GM19240 (cell line): ENCODE measurements around the gene CIBAR2.

Experiments used
- DNase-seq: peaks from one replicate; pipeline ENCODE4 v3.0.0; 2011; ENCODE audit warnings: low spot score; ENCODE audit not compliant: insufficient read length

The CIBAR2 gene

GRCh38 chr16:85083051-85083639, 29.1 kb downstream of the CIBAR2 start:
- DNase-seq = no peak

DNA sequence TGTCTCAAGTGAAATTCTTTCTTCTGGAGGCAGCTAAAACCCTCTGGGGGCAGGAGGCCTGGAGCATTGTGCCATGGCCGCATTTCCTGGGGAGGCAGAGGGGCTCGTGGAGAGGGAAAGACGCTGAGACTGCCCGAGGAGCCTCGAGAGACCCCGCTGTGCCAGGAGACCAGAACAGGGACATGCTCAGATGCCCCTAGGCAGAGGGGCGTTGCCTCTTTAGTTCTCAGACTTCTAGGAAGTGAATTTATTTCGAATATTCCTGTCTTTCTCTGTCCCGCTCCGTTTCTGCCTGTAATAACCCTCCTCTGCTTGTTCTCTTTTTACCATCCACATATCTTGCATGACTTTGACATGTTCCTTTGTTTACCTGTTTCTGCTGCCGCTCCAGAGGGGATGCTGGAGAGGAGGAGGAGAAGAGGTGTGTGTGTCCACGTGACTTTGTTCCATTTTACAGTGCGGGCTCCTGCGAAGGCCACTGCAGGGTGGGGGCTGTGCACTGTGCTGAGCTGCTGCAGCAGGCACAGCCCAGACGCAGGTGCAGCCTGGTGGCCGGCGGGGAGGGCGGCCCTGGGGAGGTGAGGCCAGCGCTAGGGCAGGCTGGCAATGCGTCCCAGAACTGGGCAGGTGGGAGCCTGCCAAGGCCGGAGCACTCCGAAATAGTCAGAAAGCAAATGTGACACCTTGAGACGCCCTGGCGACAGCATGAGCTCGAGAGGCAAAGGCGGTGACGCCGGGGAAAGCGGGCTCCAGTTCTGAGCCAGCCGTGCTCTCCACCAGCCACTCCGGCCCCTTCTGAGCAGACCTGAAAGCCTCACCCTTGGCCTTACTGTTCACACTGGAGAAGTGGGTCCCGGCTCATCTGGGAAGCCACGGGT, 29.9 kb downstream of the CIBAR2 start:
- peak; percentile 24 for DNase-seq

DNA sequence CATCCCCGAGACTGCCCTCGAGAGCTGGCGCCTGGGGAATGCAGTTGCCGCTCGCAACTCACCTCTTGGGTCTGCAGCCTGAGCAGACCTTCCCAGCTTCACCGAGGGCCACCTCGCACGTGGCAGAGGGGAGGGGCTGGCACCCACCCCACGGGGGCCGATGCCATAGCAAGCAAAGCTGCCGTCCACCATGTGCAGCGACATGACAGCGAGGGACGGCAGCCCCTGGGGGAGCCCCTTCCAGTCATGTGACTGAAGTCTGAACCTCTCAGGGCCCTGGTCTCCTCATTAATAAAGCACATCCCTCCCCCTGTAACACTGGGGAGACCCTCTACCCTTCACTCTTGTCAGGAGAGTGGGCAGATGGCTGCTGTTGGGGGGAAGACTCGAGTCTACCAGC, 30.5 kb downstream of the CIBAR2 start:
- DNase-seq = no peak

GRCh38 chr16:85081038-85081437, 31.2 kb downstream of the CIBAR2 start:
- no peak for DNase-seq

GRCh38 chr16:85079785-85080570, 32.3 kb downstream of the CIBAR2 start:
- no peak for DNase-seq

DNA sequence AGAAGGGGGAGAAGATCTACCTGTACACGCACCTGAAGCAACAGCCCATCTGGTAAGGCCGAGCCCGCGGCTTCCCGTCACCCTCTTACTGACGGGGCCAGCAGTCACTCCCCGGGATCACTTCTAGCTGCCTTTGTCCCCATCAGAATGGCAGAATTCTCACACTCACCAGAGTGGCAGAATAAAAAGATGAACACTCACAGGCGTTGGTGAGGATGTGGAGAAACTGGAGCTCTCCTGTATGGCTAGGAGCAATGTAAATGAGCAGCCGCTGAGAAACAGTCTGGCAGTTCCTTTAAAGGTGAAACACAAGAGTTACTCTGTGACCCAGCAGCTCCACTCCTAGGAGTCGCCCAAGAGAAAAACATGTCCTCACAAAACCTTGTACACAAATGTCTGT, 33.3 kb downstream of the CIBAR2 start:
- DNase-seq = no peak

GRCh38 chr16:85078226-85078625, 34.0 kb downstream of the CIBAR2 start:
- no peak for DNase-seq

DNA sequence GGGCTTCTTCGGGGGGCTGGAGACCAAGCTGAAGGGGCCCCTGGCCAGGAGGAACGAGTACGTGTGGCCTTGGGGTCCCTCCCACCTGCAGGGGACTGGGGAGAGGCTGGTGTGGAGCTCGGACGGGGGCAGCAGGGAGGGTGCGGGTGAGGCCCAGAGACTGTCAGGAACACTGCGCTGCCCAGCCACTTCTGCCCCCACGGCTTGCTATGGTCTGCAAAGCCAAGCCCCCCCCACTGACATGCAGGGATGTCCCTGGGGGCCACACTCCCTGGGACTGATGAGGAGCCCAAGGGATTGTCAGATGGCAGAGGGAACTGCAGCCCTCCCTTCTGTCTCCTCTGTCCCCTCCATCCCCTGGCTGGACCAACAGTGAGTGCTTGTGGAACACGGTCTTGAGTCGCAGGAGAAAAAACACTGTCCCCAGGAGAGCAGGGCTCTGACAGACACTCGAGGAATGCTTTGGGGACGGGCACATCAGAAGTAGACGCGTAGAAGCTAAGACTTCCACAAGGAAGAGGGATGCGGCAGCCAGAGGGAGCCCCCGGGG, 34.6 kb downstream of the CIBAR2 start:
- DNase-seq = no peak

DNA sequence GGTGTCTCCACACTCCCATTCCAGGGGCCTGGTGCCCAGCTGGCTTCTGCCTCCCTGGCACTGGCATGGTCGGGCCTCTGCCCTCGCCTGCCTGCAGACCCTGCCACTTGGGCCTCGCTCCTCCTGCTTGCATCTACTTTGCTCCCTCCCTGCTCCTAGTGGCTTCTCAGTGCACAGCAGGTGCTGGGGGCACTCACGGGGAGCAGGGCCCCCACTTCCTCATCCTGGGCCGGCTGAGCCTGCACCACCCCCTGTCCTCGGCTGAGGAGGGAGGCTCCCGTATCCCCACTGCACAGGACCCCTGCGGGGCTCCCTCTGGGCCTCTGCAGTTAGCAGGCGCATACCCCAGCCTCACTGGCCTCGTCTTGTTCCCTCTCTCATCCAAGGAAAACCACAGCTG, 35.2 kb downstream of the CIBAR2 start:
- DNase-seq = no peak

DNA sequence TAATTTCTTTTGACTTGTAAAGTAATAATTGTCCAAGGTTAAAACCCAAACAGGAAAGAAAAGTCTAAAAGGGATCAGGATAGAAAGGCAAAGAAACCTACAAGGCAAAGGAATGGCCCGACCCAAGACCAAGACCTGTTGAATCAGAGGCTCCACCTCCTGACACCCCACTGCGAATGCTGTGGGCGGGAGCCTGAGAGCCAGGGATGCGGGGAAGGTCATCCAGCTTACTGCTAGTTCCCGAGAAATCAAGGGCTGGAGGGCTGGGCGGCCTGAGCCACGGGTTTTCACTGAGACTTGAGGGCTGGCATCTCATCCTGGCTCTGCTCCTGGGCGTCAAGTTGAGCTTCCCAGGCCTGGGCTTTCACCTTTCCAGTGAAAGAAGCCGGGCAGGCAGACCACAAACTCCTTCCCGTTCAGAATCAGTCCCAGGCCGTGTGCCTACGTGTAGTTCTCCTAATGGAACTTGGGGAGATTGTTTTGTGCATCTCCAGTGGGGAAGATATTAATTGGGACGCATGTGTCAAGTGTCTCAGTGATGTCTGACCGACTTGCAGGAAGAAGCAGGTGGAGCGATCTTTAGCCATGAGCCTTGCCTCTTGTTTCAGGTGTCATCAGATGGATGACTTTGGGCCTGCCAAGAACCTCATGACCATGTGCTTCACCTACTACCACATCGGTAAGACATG, 36.9 kb downstream of the CIBAR2 start:
- no peak for DNase-seq

- DNase-seq = no peak
Measured at GRCh38 chr16:85074225-85074914, 37.9 kb downstream of the CIBAR2 start.

- DNase-seq = no peak
Measured at GRCh38 chr16:85072947-85073346, 39.3 kb downstream of the CIBAR2 start.

GRCh38 chr16:85072076-85072860, 40.0 kb downstream of the CIBAR2 start:
- DNase-seq = no peak

DNA sequence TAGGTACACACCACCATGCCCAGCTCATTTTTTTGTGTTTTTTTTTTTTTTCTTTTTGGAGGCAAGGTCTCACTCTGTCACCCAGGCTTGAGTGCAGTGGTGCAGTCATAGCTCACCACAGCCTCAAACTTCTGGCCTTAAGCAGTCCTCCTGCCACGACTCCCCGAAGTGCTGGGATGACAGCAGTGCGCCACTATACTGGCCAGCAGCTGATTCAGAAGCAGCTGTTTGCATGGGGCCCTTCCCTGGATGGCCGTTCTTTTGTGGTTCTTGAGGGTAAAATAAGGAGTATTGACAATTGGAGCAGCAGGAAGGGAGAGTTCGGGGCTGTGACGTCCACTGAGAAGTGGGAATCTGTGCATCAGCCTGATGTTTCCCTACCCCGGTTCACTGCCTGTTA, 43.1 kb downstream of the CIBAR2 start:
- no peak for DNase-seq

GRCh38 chr16:85068746-85069145, 43.5 kb downstream of the CIBAR2 start:
- no peak for DNase-seq

GRCh38 chr16:85067426-85067825, 44.8 kb downstream of the CIBAR2 start:
- no peak for DNase-seq

DNA sequence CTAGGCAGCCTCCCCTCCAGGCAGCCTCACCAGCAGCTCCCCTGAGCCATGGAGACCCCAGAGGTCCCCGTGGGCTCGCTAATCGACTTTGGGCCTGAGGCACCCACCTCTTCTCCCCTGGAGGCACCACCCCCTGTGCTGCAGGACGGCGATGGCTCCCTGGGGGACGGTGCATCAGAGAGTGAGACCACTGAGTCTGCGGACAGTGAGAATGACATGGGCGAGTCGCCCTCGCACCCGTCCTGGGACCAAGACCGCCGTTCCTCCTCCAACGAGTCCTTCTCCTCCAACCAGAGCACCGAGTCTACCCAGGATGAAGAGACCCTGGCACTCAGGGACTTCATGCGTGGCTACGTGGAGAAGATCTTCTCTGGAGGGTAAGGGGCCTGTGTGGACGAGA, 45.2 kb downstream of the CIBAR2 start:
- no peak for DNase-seq

GRCh38 chr16:85066346-85066885, 45.9 kb downstream of the CIBAR2 start:
- no peak for DNase-seq

GRCh38 chr16:85065099-85065498, 47.2 kb downstream of the CIBAR2 start:
- no peak for DNase-seq

DNA sequence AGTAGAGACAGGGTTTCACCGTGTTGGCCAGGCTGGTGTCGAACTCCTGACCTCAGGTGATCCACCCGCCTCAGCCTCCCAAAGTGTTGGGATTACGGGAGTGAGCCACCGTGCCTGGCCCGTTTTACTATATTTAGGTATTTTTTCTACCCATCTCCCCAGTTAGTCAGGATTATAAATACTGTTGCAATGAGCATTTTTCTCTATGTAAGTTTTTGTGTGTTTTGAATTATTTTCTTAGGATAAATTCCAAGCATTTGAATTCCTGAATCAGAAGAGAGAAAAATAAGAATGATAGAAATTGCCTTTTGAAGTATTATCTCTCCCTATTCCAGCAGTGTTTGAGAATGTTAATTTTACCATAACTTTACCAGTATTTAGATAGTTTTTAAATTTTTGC, 48.1 kb downstream of the CIBAR2 start:
- no peak for DNase-seq
